ENCODE measurements around the gene ADO. TPM values are rescaled to one million over a fixed set of nuclear protein-coding genes. Genes with fewer than 3 reads are reported as not detected.
A peak's percentile ranks its signal among the peaks of the same experiment; 100 is the strongest.

The ADO gene
- total and polyA plus RNA-seq, 2 donors from 2014 or later, result 13.0 to 18.5 TPM

DNA sequence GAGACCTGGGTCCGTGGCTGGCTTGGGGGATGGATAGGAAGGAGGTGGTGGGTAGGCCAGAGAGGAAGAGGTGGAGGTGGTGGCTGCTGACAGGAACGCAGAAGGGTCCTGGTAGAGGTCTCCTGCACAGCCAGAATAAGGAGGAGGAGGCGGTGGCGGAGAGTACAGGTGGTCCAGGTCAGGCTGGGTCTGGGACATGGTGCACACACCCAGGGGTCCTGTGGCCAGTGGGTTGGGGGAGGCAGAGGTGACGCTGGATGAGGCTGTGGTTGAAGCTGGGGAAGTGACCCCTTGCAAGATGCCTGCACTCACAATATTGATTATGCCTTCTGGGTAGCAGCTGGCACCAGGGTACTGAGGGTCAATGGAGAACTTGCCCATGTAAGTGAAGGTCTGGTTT, 9.5 kb downstream of the ADO start:
- intact Hi-C loops (cut with DNase I), result no loop called here
- H3K27me3 ChIP-seq (ENCODE audit: control insufficient read depth, insufficient read depth, low read length), result peaks cover 11% of the 10 kb centered on the region
- H3K4me1 ChIP-seq (ENCODE audit: control insufficient read depth in 2 of 3, insufficient read depth in 2 of 3, low read depth in 1 of 3, low read length in 3 of 3), result peaks cover 0 to 16% (median 3%) of the 10 kb centered on the region in 3 donors
- H3K36me3 ChIP-seq (ENCODE audit: control insufficient read depth in 2 of 3, insufficient read depth in 3 of 3, low read length in 3 of 3), result no peaks in the 10 kb centered on the region
- no peak overlapping the region for H3K27ac ChIP-seq (ENCODE audit: low read depth in 2 of 2, low read length in 2 of 2)
- TF ChIP-seq, protein P1, sequence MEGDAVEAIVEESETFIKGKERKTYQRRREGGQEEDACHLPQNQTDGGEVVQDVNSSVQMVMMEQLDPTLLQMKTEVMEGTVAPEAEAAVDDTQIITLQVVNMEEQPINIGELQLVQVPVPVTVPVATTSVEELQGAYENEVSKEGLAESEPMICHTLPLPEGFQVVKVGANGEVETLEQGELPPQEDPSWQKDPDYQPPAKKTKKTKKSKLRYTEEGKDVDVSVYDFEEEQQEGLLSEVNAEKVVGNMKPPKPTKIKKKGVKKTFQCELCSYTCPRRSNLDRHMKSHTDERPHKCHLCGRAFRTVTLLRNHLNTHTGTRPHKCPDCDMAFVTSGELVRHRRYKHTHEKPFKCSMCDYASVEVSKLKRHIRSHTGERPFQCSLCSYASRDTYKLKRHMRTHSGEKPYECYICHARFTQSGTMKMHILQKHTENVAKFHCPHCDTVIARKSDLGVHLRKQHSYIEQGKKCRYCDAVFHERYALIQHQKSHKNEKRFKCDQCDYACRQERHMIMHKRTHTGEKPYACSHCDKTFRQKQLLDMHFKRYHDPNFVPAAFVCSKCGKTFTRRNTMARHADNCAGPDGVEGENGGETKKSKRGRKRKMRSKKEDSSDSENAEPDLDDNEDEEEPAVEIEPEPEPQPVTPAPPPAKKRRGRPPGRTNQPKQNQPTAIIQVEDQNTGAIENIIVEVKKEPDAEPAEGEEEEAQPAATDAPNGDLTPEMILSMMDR (IDR thresholded peaks at IDR 0.05; ENCODE audit: borderline replicate concordance, extremely low read depth, insufficient read depth), result no peak
- DNase-seq (peak in 2 of 5 donors; percentile 46 to 48), FAIRE-seq (no peak)
- no peak overlapping the region for H3K4me3 ChIP-seq (ENCODE audit: low read length in 3 of 3)
- no peak overlapping the region for H3K9ac ChIP-seq (ENCODE audit: low read length in 3 of 3)
- no peaks in the 10 kb centered on the region for H3K9me3 ChIP-seq (ENCODE audit: control insufficient read depth in 2 of 3, insufficient read depth in 1 of 3, low read length in 3 of 3)

DNA sequence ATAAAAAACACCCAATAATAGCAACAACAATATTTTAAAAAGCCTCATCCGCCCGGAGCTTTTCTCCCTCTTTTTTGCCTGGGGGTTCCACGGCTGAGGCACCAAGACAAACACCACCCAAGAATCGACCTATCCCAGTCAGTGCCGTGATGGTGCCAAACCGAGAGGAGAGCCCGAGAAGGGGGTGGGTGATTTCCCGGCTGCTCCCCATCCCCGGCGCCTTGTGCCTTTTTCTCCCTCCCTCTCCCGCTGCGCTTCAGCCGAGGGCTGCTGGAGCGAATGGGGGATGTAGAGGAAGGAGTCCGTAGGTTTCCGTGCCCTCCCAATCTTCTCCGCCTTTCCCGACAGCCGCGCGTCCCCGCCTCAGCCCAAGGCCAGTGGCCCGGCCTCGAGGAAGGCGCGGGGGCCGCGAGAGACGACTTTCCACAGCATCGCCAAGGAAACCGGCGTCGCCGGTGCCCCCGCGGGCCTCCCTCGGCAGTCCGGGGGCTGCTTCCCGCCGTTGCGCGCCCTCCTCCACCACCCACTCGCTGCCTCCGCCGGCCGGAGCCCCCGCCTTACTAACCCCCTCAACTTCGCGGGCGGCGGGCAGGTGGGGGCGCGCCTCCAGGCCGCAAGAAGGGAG, 10.3 kb downstream of the ADO start:
- TF ChIP-seq, protein P1 (IDR thresholded peaks at IDR 0.05; ENCODE audit: borderline replicate concordance, extremely low read depth, insufficient read depth), result no peak
- FAIRE-seq, result no peak
- peak overlapping the region in 2 of 3 donors; percentile 28 to 98 for H3K4me3 ChIP-seq (ENCODE audit: low read length in 3 of 3)
- H3K36me3 ChIP-seq (ENCODE audit: control insufficient read depth in 2 of 3, insufficient read depth in 3 of 3, low read length in 3 of 3), result no peaks in the 10 kb centered on the region
- H3K27me3 ChIP-seq (ENCODE audit: control insufficient read depth, insufficient read depth, low read length), result peaks cover 11% of the 10 kb centered on the region
- intact Hi-C loops (cut with DNase I), result no loop called here
- DNase-seq, result peak in 4 of 5 donors; percentile 34 to 80 (median 54)
- H3K9me3 ChIP-seq (ENCODE audit: control insufficient read depth in 2 of 3, insufficient read depth in 1 of 3, low read length in 3 of 3), result no peaks in the 10 kb centered on the region
- peak overlapping the region in 1 of 3 donors; percentile 94 for H3K9ac ChIP-seq (ENCODE audit: low read length in 3 of 3)
- peaks cover 0 to 16% (median 3%) of the 10 kb centered on the region in 3 donors for H3K4me1 ChIP-seq (ENCODE audit: control insufficient read depth in 2 of 3, insufficient read depth in 2 of 3, low read depth in 1 of 3, low read length in 3 of 3)
- no peak overlapping the region for H3K27ac ChIP-seq (ENCODE audit: low read depth in 2 of 2, low read length in 2 of 2)

DNA sequence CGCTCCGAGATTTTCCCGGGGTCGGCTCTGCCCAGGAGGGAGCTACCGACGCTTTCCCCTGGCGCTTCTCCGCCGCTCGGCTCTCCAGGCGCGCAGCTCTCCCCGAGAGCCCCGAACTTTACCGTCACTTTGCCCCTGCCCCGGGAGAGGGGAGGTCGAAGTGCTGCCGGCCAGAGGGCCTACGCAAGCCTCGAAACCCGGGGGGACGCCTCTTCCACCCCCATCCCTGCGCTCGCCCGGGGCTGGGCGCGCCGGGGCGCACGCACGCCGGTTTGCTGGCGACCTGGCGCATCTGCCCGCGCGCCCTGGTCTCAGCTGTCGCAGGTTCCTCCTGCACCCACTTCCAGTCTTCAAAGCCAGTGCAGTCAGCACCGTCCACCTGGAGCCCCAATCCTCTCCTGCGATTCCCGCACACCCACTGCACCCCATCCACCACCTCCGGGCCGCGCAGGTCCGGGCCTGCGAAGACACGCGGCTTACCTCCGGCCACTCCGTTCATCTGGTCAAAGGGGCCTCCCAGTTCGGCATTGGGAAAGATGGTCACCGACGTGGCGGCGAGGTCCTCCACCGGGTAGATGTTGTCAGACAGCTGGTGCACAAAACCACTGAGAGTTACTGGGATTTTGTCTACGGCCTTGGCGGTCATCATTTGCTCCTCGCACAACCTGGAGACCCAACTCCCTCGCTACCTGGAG, 11.0 kb downstream of the ADO start:
- peak in 4 of 5 donors; percentile 35 to 79 (median 55) for DNase-seq
- peaks cover 11% of the 10 kb centered on the region for H3K27me3 ChIP-seq (ENCODE audit: control insufficient read depth, insufficient read depth, low read length)
- TF ChIP-seq, protein P1 (IDR thresholded peaks at IDR 0.05; ENCODE audit: borderline replicate concordance, extremely low read depth, insufficient read depth), result no peak
- H3K9ac ChIP-seq (ENCODE audit: low read length in 3 of 3), result peak overlapping the region; percentile 52 to 94 (median 60)
- H3K27ac ChIP-seq (ENCODE audit: low read depth in 2 of 2, low read length in 2 of 2), result peak overlapping the region in 1 of 2 donors; percentile 94
- intact Hi-C loops (cut with DNase I), result no loop called here
- H3K36me3 ChIP-seq (ENCODE audit: control insufficient read depth in 2 of 3, insufficient read depth in 3 of 3, low read length in 3 of 3), result no peaks in the 10 kb centered on the region
- no peak for FAIRE-seq
- no peaks in the 10 kb centered on the region for H3K9me3 ChIP-seq (ENCODE audit: control insufficient read depth in 2 of 3, insufficient read depth in 1 of 3, low read length in 3 of 3)
- peak overlapping the region; percentile 87 to 98 (median 88) for H3K4me3 ChIP-seq (ENCODE audit: low read length in 3 of 3)
- H3K4me1 ChIP-seq (ENCODE audit: control insufficient read depth in 2 of 3, insufficient read depth in 2 of 3, low read depth in 1 of 3, low read length in 3 of 3), result peaks cover 0 to 16% (median 3%) of the 10 kb centered on the region in 3 donors

Data from kidney (tissue), 14 donors.